ENCODE measurements around the gene TYRO3. TPM values are rescaled to one million over a fixed set of nuclear protein-coding genes. Genes with fewer than 3 reads are reported as not detected.
A peak's percentile ranks its signal among the peaks of the same experiment; 100 is the strongest.

TYRO3 gene
- total and polyA plus RNA-seq, 4 experiments from 2014 or later: 0.11 to 0.36 (median 0.17) TPM; not detected in 1

DNA sequence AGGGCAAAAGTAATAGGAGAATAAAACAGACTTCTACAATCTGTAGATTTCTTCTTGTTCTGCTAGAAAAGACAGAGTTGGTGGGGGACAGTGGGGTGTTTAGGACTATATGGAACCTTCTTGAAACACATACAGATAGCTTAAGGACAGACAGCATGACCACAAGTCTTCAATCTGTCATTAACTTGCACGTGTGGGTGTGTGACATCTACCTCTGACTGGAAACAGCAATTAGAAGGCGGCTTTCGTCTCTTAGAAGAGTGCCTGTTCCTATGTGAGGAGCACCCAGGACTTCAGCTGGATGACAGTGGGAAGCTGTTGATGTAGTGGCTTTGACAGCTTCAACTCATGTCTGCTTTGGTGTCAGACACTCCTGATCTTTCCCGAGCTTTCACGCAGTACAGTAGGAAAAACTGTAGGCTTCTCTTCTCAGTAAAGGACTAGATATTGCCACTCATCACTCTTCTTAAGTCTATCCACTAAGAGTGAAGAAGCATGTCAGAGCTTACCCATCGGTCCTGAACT, 44.5 kb downstream of the TYRO3 start:
- DNase-seq: no peak
- Histone ChIP-seq H3K4me1 (ENCODE audit: insufficient read depth, low read length) (peaks cover 6% of the 10 kb centered on the region), H3K27ac (ENCODE audit: low read depth, low read length) (no peak overlapping the region), H3K36me3 (ENCODE audit: insufficient read depth, low read length) (no peaks in the 10 kb centered on the region), H3K9me3 (ENCODE audit: control insufficient read depth in 1 of 2, low read length in 2 of 2) (no peaks in the 10 kb centered on the region), H3K27me3 (ENCODE audit: insufficient read depth, low read length) (peaks cover 3% of the 10 kb centered on the region), H3K4me3 (ENCODE audit: low read length in 2 of 2) (no peak overlapping the region)
- POLR2A ChIA-PET (ENCODE audit: partially characterized antibody): interaction anchor here (1.7 to 1.8 kb wide), 2 partner anchors 46 to 57 kb away, joined by 3 to 6 read pairs; partner anchors contain the start of gene MGA
- intact Hi-C loops (cut with micrococcal nuclease): loop anchor here (5.0 kb wide), 2 partner anchors 46 to 136 kb away; partner anchors contain the start of gene TYRO3
- CTCF ChIA-PET (ENCODE audit: partially characterized antibody): interaction anchor here (0.7 to 3.3 kb wide), 39 partner anchors 9 to 481 kb away, joined by 3 to 29 read pairs (median 4); partner anchors contain the start of genes MAPKBP1, MGA and RPAP1
- no peak overlapping the region for H3K27ac Mint-ChIP-seq
- no peaks in the 10 kb centered on the region for H3K36me3 Mint-ChIP-seq
- peak overlapping the region in 2 of 8 donors; percentile 80 to 87 for H3K4me3 Mint-ChIP-seq
- H3K27me3 Mint-ChIP-seq: peaks cover 13 to 14% of the 10 kb centered on the region in 2 donors
- H3K4me1 Mint-ChIP-seq: peaks cover 8 to 10% (median 9%) of the 10 kb centered on the region in 4 donors
- no peaks in the 10 kb centered on the region for H3K9me3 Mint-ChIP-seq

DNA sequence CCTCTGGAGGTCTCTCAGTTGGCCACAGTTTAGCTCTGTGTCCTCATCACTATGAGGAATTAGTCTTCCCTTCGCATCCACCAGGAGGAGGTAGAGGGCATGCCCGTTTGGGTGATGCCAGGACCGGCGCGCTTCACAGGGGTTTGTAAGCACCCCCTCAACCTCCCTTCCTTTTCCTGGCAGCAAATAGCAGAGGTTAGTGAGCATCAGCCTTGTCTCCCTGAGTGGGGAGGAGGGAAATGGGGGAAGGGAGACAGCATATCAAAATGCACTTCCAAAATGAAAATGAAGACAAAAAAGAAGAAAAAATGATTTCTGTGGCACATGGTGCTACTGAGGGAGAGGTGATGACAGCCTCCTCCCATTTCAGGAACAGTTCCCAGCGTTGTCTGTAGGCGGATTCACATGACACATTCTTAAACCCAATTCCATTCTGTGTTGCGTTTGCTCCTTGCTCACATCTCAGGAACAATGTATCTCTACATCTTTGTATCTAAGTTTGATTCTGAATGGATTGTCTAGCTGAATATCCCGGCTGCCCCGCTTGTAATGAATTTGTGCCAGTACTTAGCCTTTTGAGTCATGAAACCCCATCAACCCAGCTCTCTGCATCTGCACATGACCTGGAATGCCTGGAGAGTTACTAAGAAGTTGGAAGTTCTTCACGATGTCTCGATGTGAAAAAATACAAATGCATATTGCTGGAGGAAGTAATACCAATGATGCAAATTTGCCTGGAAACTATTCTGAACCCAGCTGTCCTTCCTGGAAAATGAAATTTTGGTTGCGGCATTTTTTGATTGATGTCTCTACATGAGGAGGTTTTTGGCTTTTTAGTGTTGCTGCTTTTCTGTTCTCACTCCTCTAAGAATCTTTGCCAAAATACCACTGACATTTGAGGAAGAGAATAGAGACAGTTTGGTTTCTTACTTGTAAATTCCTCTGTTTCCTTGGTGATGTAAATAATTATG, 45.2 kb downstream of the TYRO3 start:
- Mint-ChIP-seq H3K36me3 (no peaks in the 10 kb centered on the region), H3K4me3 (peak overlapping the region; percentile 49 to 87 (median 78)), H3K27ac (peak overlapping the region in 1 of 7 donors; percentile 68), H3K4me1 (peaks cover 8 to 10% (median 9%) of the 10 kb centered on the region in 4 donors), H3K9me3 (peaks cover 0 to 1% (median 0%) of the 10 kb centered on the region in 8 donors), H3K27me3 (peaks cover 13 to 15% of the 10 kb centered on the region in 2 donors)
- Histone ChIP-seq H3K27ac (ENCODE audit: low read depth, low read length) (no peak overlapping the region), H3K9me3 (ENCODE audit: control insufficient read depth in 1 of 2, low read length in 2 of 2) (no peaks in the 10 kb centered on the region), H3K4me1 (ENCODE audit: insufficient read depth, low read length) (peaks cover 6% of the 10 kb centered on the region), H3K36me3 (ENCODE audit: insufficient read depth, low read length) (no peaks in the 10 kb centered on the region), H3K27me3 (ENCODE audit: insufficient read depth, low read length) (peaks cover 3% of the 10 kb centered on the region), H3K4me3 (ENCODE audit: low read length in 2 of 2) (peak overlapping the region in 1 of 2 donors; percentile 36)
- CTCF ChIA-PET (ENCODE audit: partially characterized antibody): interaction anchor here (0.6 to 3.3 kb wide), 40 partner anchors 9 to 366 kb away, joined by 3 to 29 read pairs (median 4); partner anchors contain the start of genes MAPKBP1, MGA and RPAP1
- intact Hi-C loops (cut with micrococcal nuclease): loop anchor here (1.0 to 5.0 kb wide), 7 partner anchors 47 to 300 kb away; partner anchors contain the start of genes MGA and TYRO3
- POLR2A ChIA-PET (ENCODE audit: partially characterized antibody): interaction anchor here (0.7 to 1.8 kb wide), 3 partner anchors 46 to 292 kb away, joined by 3 to 6 read pairs (median 3); partner anchors contain the start of gene MGA
- peak; percentile 53 to 58 (median 53) for DNase-seq

DNA sequence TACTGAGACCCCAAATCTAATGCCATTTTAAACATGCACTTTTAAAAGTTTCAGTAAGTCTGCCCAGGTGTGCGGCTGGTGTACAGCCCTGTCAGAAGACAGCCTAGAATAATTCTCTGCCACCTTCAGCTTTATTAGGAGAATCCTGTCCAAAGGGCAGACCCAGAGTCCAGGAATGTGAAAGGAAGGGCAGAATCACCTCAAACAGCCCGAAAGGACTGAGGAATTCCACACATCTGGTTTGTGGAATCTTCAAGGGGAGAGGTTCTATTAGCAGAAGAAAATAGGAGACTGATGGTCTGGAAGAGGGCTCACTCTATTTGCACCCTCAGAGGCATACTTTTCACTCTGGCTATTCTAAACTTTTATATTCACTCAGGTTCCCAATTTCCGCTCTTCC, 46.6 kb downstream of the TYRO3 start:
- Mint-ChIP-seq H3K4me1 (peaks cover 8 to 11% (median 10%) of the 10 kb centered on the region in 4 donors), H3K36me3 (no peaks in the 10 kb centered on the region), H3K4me3 (no peak overlapping the region), H3K27ac (no peak overlapping the region), H3K9me3 (peaks cover 0 to 2% (median 0%) of the 10 kb centered on the region in 8 donors), H3K27me3 (peaks cover 13 to 18% of the 10 kb centered on the region in 2 donors)
- peaks cover 6% of the 10 kb centered on the region for H3K4me1 ChIP-seq (ENCODE audit: insufficient read depth, low read length)
- intact Hi-C loops (cut with micrococcal nuclease): loop anchor here (2.0 kb wide), 1 partner anchor 85 kb away; no protein-coding TSS in a partner anchor
- ChIA-PET POLR2A (ENCODE audit: partially characterized antibody) (no interaction called here), CTCF (ENCODE audit: partially characterized antibody) (interaction anchor here (0.6 to 1.3 kb wide), 3 partner anchors 42 to 90 kb away, joined by 3 to 4 read pairs (median 3); no protein-coding TSS in a partner anchor)
- DNase-seq: no peak
- no peak overlapping the region for H3K4me3 ChIP-seq (ENCODE audit: low read length in 2 of 2)
- peaks cover 3% of the 10 kb centered on the region for H3K27me3 ChIP-seq (ENCODE audit: insufficient read depth, low read length)
- no peaks in the 10 kb centered on the region for H3K9me3 ChIP-seq (ENCODE audit: control insufficient read depth in 1 of 2, low read length in 2 of 2)
- H3K27ac ChIP-seq (ENCODE audit: low read depth, low read length): no peak overlapping the region
- no peaks in the 10 kb centered on the region for H3K36me3 ChIP-seq (ENCODE audit: insufficient read depth, low read length)

DNA sequence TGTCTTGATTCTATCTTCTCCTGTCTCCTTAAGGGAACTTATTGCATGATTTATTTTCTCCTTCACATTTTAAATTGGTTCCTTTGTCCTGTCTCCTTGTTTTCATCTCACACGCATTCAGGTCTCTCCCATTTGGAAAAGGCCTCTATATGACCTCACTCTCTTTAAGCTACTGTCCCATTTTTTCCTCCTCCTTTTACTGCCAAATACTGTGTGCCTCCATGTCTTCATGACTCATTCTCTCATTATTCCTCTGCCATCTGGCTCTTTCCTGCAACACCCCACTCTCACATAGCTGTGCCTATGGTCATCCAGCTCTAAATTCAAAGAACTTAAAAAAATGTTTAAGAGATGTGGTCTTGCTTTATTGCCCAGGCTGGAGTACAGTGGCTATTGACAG, 48.0 kb downstream of the TYRO3 start:
- CTCF ChIA-PET (ENCODE audit: partially characterized antibody): interaction anchor here (0.9 to 1.6 kb wide), 4 partner anchors 11 to 166 kb away, joined by 3 to 5 read pairs (median 3); partner anchors contain the start of gene MGA
- Mint-ChIP-seq H3K36me3 (no peaks in the 10 kb centered on the region), H3K4me3 (no peak overlapping the region), H3K27ac (no peak overlapping the region), H3K27me3 (peaks cover 11 to 16% of the 10 kb centered on the region in 2 donors), H3K9me3 (peaks cover 0 to 3% (median 0%) of the 10 kb centered on the region in 8 donors), H3K4me1 (peaks cover 8 to 11% (median 10%) of the 10 kb centered on the region in 4 donors)
- POLR2A ChIA-PET (ENCODE audit: partially characterized antibody): no interaction called here
- peaks cover 6% of the 10 kb centered on the region for H3K4me1 ChIP-seq (ENCODE audit: insufficient read depth, low read length)
- H3K36me3 ChIP-seq (ENCODE audit: insufficient read depth, low read length): no peaks in the 10 kb centered on the region
- peaks cover 3% of the 10 kb centered on the region for H3K27me3 ChIP-seq (ENCODE audit: insufficient read depth, low read length)
- H3K4me3 ChIP-seq (ENCODE audit: low read length in 2 of 2): no peak overlapping the region
- intact Hi-C loops (cut with micrococcal nuclease): no loop called here
- no peak for DNase-seq
- H3K9me3 ChIP-seq (ENCODE audit: control insufficient read depth in 1 of 2, low read length in 2 of 2): no peaks in the 10 kb centered on the region
- no peak overlapping the region for H3K27ac ChIP-seq (ENCODE audit: low read depth, low read length)

DNA sequence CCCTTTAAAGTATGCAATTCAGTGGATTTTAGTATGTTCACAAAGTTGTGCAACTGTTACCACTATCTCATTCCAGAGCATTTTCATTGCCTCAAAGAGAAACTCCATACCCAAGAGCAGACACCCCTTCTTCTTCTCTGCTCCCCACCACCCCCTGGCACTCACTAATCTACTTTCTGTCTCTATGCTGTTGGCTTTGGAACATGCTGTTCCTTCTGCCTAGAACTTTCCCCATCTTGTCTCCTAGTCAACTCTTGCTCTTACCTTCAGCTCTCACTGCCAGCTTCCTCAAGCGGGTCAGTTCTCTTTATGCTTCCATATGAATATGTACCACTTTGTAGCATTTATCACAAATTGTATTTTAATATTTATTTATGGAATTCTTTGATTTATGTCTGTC, 50.1 kb downstream of the TYRO3 start:
- H3K9me3 ChIP-seq (ENCODE audit: control insufficient read depth in 1 of 2, low read length in 2 of 2): no peaks in the 10 kb centered on the region
- DNase-seq: no peak
- POLR2A ChIA-PET (ENCODE audit: partially characterized antibody): no interaction called here
- no peak overlapping the region for H3K4me3 ChIP-seq (ENCODE audit: low read length in 2 of 2)
- H3K4me1 ChIP-seq (ENCODE audit: insufficient read depth, low read length): peaks cover 4% of the 10 kb centered on the region
- intact Hi-C loops (cut with micrococcal nuclease): no loop called here
- Mint-ChIP-seq H3K27ac (peak overlapping the region in 1 of 7 donors; percentile 25), H3K9me3 (peaks cover 0 to 6% (median under 1%) of the 10 kb centered on the region in 8 donors), H3K36me3 (no peaks in the 10 kb centered on the region), H3K4me3 (no peak overlapping the region), H3K27me3 (peaks cover 4 to 8% of the 10 kb centered on the region in 2 donors), H3K4me1 (peaks cover 3 to 7% (median 5%) of the 10 kb centered on the region in 4 donors)
- H3K27me3 ChIP-seq (ENCODE audit: insufficient read depth, low read length): no peaks in the 10 kb centered on the region
- no peak overlapping the region for H3K27ac ChIP-seq (ENCODE audit: low read depth, low read length)
- CTCF ChIA-PET (ENCODE audit: partially characterized antibody): no interaction called here
- H3K36me3 ChIP-seq (ENCODE audit: insufficient read depth, low read length): no peaks in the 10 kb centered on the region

DNA sequence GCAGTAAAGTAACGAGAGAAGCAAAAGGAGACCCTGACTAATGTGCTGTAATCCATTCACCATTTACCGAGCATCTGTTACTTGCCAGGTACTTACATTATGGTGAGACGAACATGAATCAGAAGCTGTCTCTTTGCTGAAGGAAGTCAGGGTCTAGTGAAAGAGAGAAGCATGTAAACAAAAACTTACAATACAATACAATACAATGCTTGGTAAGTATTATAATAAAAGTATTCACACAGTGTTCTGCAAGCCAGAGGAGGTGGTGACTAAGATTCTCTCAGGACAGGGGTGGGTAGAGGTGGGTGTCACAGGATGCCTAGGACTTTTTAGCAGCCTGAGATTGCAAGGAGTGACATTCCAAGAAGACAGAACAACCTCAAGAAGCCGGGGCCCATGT, 51.0 kb downstream of the TYRO3 start:
- CTCF ChIA-PET (ENCODE audit: partially characterized antibody): interaction anchor here (0.7 kb wide), 1 partner anchor 134 kb away, joined by 3 read pairs; no protein-coding TSS in a partner anchor
- H3K27me3 Mint-ChIP-seq: peaks cover 4 to 8% of the 10 kb centered on the region in 2 donors
- intact Hi-C loops (cut with micrococcal nuclease): no loop called here
- Histone ChIP-seq H3K9me3 (ENCODE audit: control insufficient read depth in 1 of 2, low read length in 2 of 2) (no peaks in the 10 kb centered on the region), H3K36me3 (ENCODE audit: insufficient read depth, low read length) (no peaks in the 10 kb centered on the region), H3K27ac (ENCODE audit: low read depth, low read length) (no peak overlapping the region), H3K4me1 (ENCODE audit: insufficient read depth, low read length) (no peaks in the 10 kb centered on the region), H3K4me3 (ENCODE audit: low read length in 2 of 2) (no peak overlapping the region), H3K27me3 (ENCODE audit: insufficient read depth, low read length) (no peaks in the 10 kb centered on the region)
- POLR2A ChIA-PET (ENCODE audit: partially characterized antibody): no interaction called here
- DNase-seq: no peak
- no peak overlapping the region for H3K4me3 Mint-ChIP-seq
- H3K9me3 Mint-ChIP-seq: peaks cover 0 to 6% (median under 1%) of the 10 kb centered on the region in 8 donors
- peaks cover 0 to 2% (median 0%) of the 10 kb centered on the region in 4 donors for H3K4me1 Mint-ChIP-seq
- peak overlapping the region in 1 of 7 donors; percentile 15 for H3K27ac Mint-ChIP-seq
- H3K36me3 Mint-ChIP-seq: no peaks in the 10 kb centered on the region

All from CD4-positive, alpha-beta memory T cell (primary cell).